Kidney (tissue), 14 donors: ENCODE results near the gene EZH1. TPM values are rescaled to one million over a fixed set of nuclear protein-coding genes. Genes with fewer than 3 reads are reported as not detected.

Experiments used
- DNase-seq, 5 donors: peaks; one replicate each; pipeline ENCODE4 v3.0.0-alpha.2; 2013 to 2020
- FAIRE-seq: peaks from 2 replicates; lab custom pipeline; 2012; peaks lifted over from hg19 to GRCh38; lab: Jason Lieb, UNC
- H3K27ac ChIP-seq, 2 donors: one replicate each; pipeline ENCODE4 v1.7.0; 2013; ENCODE audit warnings: low read depth in 2 of 2, low read length in 2 of 2, inconsistent platforms in 1 of 2
- H3K27me3 ChIP-seq: one replicate; pipeline ENCODE4 v1.7.1; 2013; ENCODE audit warnings: low read length, inconsistent platforms; ENCODE audit not compliant: control insufficient read depth, insufficient read depth
- H3K36me3 ChIP-seq, 3 donors: one replicate each; pipeline versions ENCODE4 v1.7.0 to v1.7.1; 2013; ENCODE audit warnings: low read length in 3 of 3, control low read depth in 1 of 3, inconsistent platforms in 1 of 3; ENCODE audit not compliant: insufficient read depth in 3 of 3, control insufficient read depth in 2 of 3
- H3K4me1 ChIP-seq, 3 donors: one replicate each; pipeline versions ENCODE4 v1.7.0 to v1.7.1; 2013; ENCODE audit warnings: low read length in 3 of 3, inconsistent platforms in 1 of 3, low read depth in 1 of 3; ENCODE audit not compliant: control insufficient read depth in 2 of 3, insufficient read depth in 2 of 3
- H3K4me3 ChIP-seq, 3 donors: one replicate each; pipeline versions ENCODE4 v1.7.0 to v1.8.1; 2013; ENCODE audit warnings: low read length in 3 of 3, control low read depth in 1 of 3, inconsistent platforms in 1 of 3
- H3K9ac ChIP-seq, 3 donors: one replicate each; pipeline versions ENCODE4 v1.7.0 to v1.7.1; 2013; ENCODE audit warnings: low read length in 3 of 3, control low read depth in 1 of 3, inconsistent platforms in 1 of 3
- H3K9me3 ChIP-seq, 3 donors: one replicate each; pipeline versions ENCODE4 v1.7.0 to v1.7.1; 2013; ENCODE audit warnings: low read length in 3 of 3, control low read depth in 1 of 3, inconsistent platforms in 1 of 3; ENCODE audit not compliant: control insufficient read depth in 2 of 3, insufficient read depth in 1 of 3
- intact Hi-C: fragments of 100-400 bp; cut with DNase I; formaldehyde crosslinking; loops from one replicate; pipeline ENCODE4 v1.11.1; 2022
- polyA plus RNA-seq: library from polyadenylated mRNA; stranded (reverse); fragments of 350-450 nt; fragmentation: Illumina TruSeq; extraction: RNeasy Lipid Tissue Mini Kit (QIAGEN cat#74804); gene quantifications from one replicate; pipeline ENCODE4 v1.2.3, GENCODE V29; 2014; ENCODE audit warnings: low read depth, low replicate concordance; ENCODE audit not compliant: insufficient read depth
- total RNA-seq: library from RNA; stranded (reverse); fragmentation: NEBNext Ultra II Directional; extraction: Animal tissue kit (Norgen Biotek cat#: 25700); gene quantifications from one replicate; pipeline ENCODE4 v1.2.1, GENCODE V29; 2021
- TF ChIP-seq, protein P1 (sequence below): IDR thresholded peaks from 3 replicates; pipeline ENCODE4 v1.5.1; 2012; ENCODE audit warnings: mild to moderate bottlenecking, moderate library complexity, borderline replicate concordance; ENCODE audit not compliant: insufficient read depth; ENCODE audit errors: extremely low read depth
- donor health status: control.
- donor health status: control.
- donor health status: control.
- donor health status: control.
- donor health status: control.
- donor health status: DM: yes; HTN: yes; CAD: no.
- donor health status: Normal renal cell carcinoma (clear cell type).

The EZH1 gene
- total and polyA plus RNA-seq, 2 donors from 2014 or later, result 20.8 to 59.2 TPM

GRCh38 chr17:42692489-42692888 lies 52.4 kb downstream of the EZH1 start:
- no peaks in the 10 kb centered on the region for H3K4me1 ChIP-seq
- H3K27ac ChIP-seq, result no peak overlapping the region
- peaks cover 3% of the 10 kb centered on the region for H3K27me3 ChIP-seq
- no peak overlapping the region for H3K9ac ChIP-seq
- H3K4me3 ChIP-seq, result no peak overlapping the region
- intact Hi-C loops, result no loop called here
- no peaks in the 10 kb centered on the region for H3K9me3 ChIP-seq
- TF ChIP-seq, protein P1, sequence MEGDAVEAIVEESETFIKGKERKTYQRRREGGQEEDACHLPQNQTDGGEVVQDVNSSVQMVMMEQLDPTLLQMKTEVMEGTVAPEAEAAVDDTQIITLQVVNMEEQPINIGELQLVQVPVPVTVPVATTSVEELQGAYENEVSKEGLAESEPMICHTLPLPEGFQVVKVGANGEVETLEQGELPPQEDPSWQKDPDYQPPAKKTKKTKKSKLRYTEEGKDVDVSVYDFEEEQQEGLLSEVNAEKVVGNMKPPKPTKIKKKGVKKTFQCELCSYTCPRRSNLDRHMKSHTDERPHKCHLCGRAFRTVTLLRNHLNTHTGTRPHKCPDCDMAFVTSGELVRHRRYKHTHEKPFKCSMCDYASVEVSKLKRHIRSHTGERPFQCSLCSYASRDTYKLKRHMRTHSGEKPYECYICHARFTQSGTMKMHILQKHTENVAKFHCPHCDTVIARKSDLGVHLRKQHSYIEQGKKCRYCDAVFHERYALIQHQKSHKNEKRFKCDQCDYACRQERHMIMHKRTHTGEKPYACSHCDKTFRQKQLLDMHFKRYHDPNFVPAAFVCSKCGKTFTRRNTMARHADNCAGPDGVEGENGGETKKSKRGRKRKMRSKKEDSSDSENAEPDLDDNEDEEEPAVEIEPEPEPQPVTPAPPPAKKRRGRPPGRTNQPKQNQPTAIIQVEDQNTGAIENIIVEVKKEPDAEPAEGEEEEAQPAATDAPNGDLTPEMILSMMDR, result no peak
- H3K36me3 ChIP-seq, result peaks cover 0 to 2% (median 0%) of the 10 kb centered on the region in 3 donors
- DNase-seq (no peak), FAIRE-seq (no peak)

- H3K9me3 ChIP-seq, result no peaks in the 10 kb centered on the region
- no peaks in the 10 kb centered on the region for H3K4me1 ChIP-seq
- H3K27me3 ChIP-seq, result peaks cover 15% of the 10 kb centered on the region
- FAIRE-seq, result no peak
- DNase-seq, result peak in 1 of 5 donors; percentile 46
- TF ChIP-seq, protein P1, result no peak
- peaks cover 0 to 2% (median 0%) of the 10 kb centered on the region in 3 donors for H3K36me3 ChIP-seq
- H3K4me3 ChIP-seq, result no peak overlapping the region
- H3K9ac ChIP-seq, result no peak overlapping the region
- intact Hi-C loops, result no loop called here
- no peak overlapping the region for H3K27ac ChIP-seq
Measured at GRCh38 chr17:42691021-42691545, 53.8 kb downstream of the EZH1 start.

DNA sequence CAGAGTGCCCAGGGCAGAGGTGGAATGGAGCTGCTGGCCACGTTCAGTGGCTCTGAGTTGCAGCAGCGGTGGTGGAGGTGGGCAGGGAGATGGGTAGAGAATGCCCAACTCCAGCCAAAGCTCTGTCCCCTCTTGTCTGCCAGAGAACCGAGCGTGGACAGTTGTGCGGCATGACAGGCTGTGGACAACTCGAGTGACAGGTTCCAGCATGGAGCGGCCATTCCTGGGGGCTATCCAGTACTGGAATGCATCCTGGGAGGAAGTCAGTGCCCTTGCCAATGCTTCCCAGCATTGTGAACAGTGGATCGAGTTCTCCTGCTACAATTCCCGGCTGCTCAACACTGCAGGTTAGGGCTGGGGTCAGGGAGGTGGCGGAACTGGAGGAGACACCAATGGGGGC lies 54.2 kb downstream of the EZH1 start:
- Histone ChIP-seq H3K4me3 (no peak overlapping the region), H3K27me3 (peaks cover 17% of the 10 kb centered on the region), H3K4me1 (no peaks in the 10 kb centered on the region), H3K9ac (no peak overlapping the region), H3K36me3 (peaks cover 0 to 2% (median 0%) of the 10 kb centered on the region in 3 donors), H3K27ac (no peak overlapping the region), H3K9me3 (no peaks in the 10 kb centered on the region)
- TF ChIP-seq, protein P1, result no peak
- FAIRE-seq (no peak), DNase-seq (no peak)
- intact Hi-C loops, result no loop called here
